Endothelial cell of umbilical vein (primary cell): Measurements from ENCODE around the gene KRT33B. TPM values are rescaled to one million over a fixed set of nuclear protein-coding genes. Genes with fewer than 3 reads are reported as not detected.

Experiments used
- BruUV-seq: library from RNA; stranded (reverse); fragments of 400-500 nt; replicated peaks from 2 replicates; lab custom pipeline; 2021; lab: Mats Ljungman, UMichigan
- CTCF ChIA-PET: fragments of 300-600, 350-600 bp; sonication (Branson Sonifier 250); formaldehyde crosslinking; loops from one replicate; lab custom pipeline; 2021; ENCODE audit warnings: antibody characterized with exemption, inconsistent platforms; lab: Charles Lee
- POLR2A ChIA-PET: fragments of 300-600, 350-600 bp; sonication (Branson Sonifier 250); formaldehyde crosslinking; loops from one replicate; lab custom pipeline; 2021; ENCODE audit warnings: antibody characterized with exemption, inconsistent platforms; lab: Charles Lee
- DNase-seq: peaks from one replicate; pipeline ENCODE4 v3.0.0-alpha.2; 2011; ENCODE audit warnings: low read depth, low spot score
- FAIRE-seq: peaks from 2 replicates; lab custom pipeline; 2011; peaks lifted over from hg19 to GRCh38; lab: Jason Lieb, UNC
- H2AFZ ChIP-seq: 2 replicates; pipeline ENCODE4 v1.6.0; 2012; ENCODE audit warnings: low read depth, low read length, control low read depth, inconsistent platforms
- H3K27ac ChIP-seq: 2 replicates; pipeline ENCODE4 v1.5.1; 2011; ENCODE audit warnings: low read depth, mild to moderate bottlenecking, control low read depth, low read length, moderate library complexity; ENCODE audit not compliant: insufficient read depth
- H3K27me3 ChIP-seq, 2 experiments: 2 replicates each; pipeline versions ENCODE4 v1.6.0 to v1.6.1; 2011; ENCODE audit warnings: low read length in 2 of 2, mixed read lengths in 1 of 2; ENCODE audit not compliant: control insufficient read depth in 2 of 2, insufficient read depth in 2 of 2
- H3K36me3 ChIP-seq, 2 experiments: 2 replicates in 1 of 2; 3 replicates in 1 of 2; pipeline ENCODE4 v1.5.1; 2011; ENCODE audit warnings: low read length in 2 of 2, mild to moderate bottlenecking in 1 of 2, moderate library complexity in 1 of 2; ENCODE audit not compliant: control insufficient read depth in 2 of 2, insufficient read depth in 2 of 2; ENCODE audit errors: extremely low read depth in 1 of 2
- H3K4me1 ChIP-seq: 3 replicates; pipeline ENCODE4 v1.5.1; 2011; ENCODE audit warnings: mild to moderate bottlenecking, low read length; ENCODE audit not compliant: control insufficient read depth, insufficient read depth; ENCODE audit errors: extremely low read depth
- H3K4me2 ChIP-seq: 2 replicates; pipeline ENCODE4 v1.6.1; 2011; ENCODE audit warnings: low read length, control low read depth, mixed read lengths; ENCODE audit not compliant: insufficient read depth
- H3K4me3 ChIP-seq, 3 experiments: fragments of 200-600 bp in 1 of 3; sonication (generic), shearing (Covaris generic) in 1 of 3; replicated peaks in 1 of 3; 2 replicates each; pipeline ENCODE4 v1.5.1; 2011 to 2016; ENCODE audit warnings: control low read depth in 3 of 3, low read length in 3 of 3, mild to moderate bottlenecking in 2 of 3, inconsistent platforms in 1 of 3, low read depth in 1 of 3, moderate library complexity in 1 of 3; ENCODE audit not compliant: insufficient read depth in 1 of 3
- H3K79me2 ChIP-seq: 2 replicates; pipeline ENCODE4 v1.6.0; 2012; ENCODE audit warnings: low read length, inconsistent platforms; ENCODE audit not compliant: control insufficient read depth, insufficient read depth
- H3K9ac ChIP-seq: replicated peaks from 2 replicates; pipeline ENCODE3; 2011; ENCODE audit warnings: low read length, control low read depth; ENCODE audit not compliant: insufficient read depth; ENCODE audit errors: extremely low read depth
- H3K9me1 ChIP-seq: replicated peaks from 3 replicates; pipeline ENCODE4 v1.6.0; 2011; ENCODE audit warnings: mild to moderate bottlenecking, low read length; ENCODE audit not compliant: control insufficient read depth, insufficient read depth; ENCODE audit errors: extremely low read depth
- H3K9me3 ChIP-seq: replicated peaks from 2 replicates; pipeline ENCODE4 v1.5.1; 2012; ENCODE audit warnings: low read length, inconsistent platforms; ENCODE audit not compliant: control insufficient read depth, insufficient read depth
- H4K20me1 ChIP-seq: replicated peaks from 2 replicates; pipeline ENCODE3; 2011; ENCODE audit warnings: mild to moderate bottlenecking, low read length; ENCODE audit not compliant: control insufficient read depth, insufficient read depth; ENCODE audit errors: extremely low read depth
- EZH2 ChIP-seq: IDR thresholded peaks from 2 replicates; pipeline ENCODE4 v1.6.1; 2012; ENCODE audit warnings: borderline replicate concordance, low read depth, mild to moderate bottlenecking, moderate library complexity, low read length, inconsistent platforms; ENCODE audit not compliant: severe bottlenecking
- FOS ChIP-seq: IDR thresholded peaks from 2 replicates; pipeline ENCODE4 v1.6.1; 2011; ENCODE audit warnings: mild to moderate bottlenecking, low read length, moderate library complexity, borderline replicate concordance; ENCODE audit not compliant: insufficient read depth
- GATA2 ChIP-seq: IDR thresholded peaks from 2 replicates; pipeline ENCODE4 v1.7.0; 2011; ENCODE audit warnings: low read depth, mild to moderate bottlenecking, moderate library complexity, mixed read lengths, low read length; ENCODE audit not compliant: insufficient read length, insufficient read depth
- JUN ChIP-seq: IDR thresholded peaks from 2 replicates; pipeline ENCODE4 v1.6.1; 2011; ENCODE audit warnings: borderline replicate concordance, low read depth; ENCODE audit not compliant: insufficient read length, insufficient read depth
- MYC ChIP-seq: IDR thresholded peaks from one replicate; pipeline ENCODE4 v1.6.1; 2011; ENCODE audit warnings: mild to moderate bottlenecking, low read depth, low read length
- POLR2A ChIP-seq: IDR thresholded peaks from 2 replicates; pipeline ENCODE4 v1.6.1; 2012; ENCODE audit warnings: low read depth, mild to moderate bottlenecking, control low read depth, low read length
- POLR2AphosphoS5 ChIP-seq: IDR thresholded peaks from 2 replicates; pipeline ENCODE4 v1.6.1; 2012; ENCODE audit warnings: low read depth, mild to moderate bottlenecking, control low read depth, low read length, moderate library complexity; ENCODE audit not compliant: insufficient read depth
- dilution Hi-C: fragments of 300-500 bp; cut with MboI; formaldehyde crosslinking; loops from one replicate; pipeline ENCODE4 v1.15.0; 2019; ENCODE audit warnings: low sequenced_read_pairs; ENCODE audit not compliant: extremely low pct_ligation_motif_present
- intact Hi-C: fragments of 100-400 bp; cut with micrococcal nuclease; formaldehyde crosslinking; loops from one replicate; pipeline ENCODE4 v1.10.0; 2022
- polyA plus RNA-seq, 4 experiments: library from polyadenylated mRNA; depleted of rRNA in 3 of 4; stranded (reverse) in 3 of 4; unstranded in 1 of 4; fragments of >200 nt; gene quantifications; 2 replicates each; pipeline versions ENCODE4 v1.2.1 to v1.2.3, GENCODE V29; 2011 to 2012; ENCODE audit warnings: missing spikeins in 1 of 4
- total RNA-seq: library from RNA; stranded (reverse); gene quantifications from 2 replicates; pipeline ENCODE4 v1.2.3, GENCODE V29; 2021
- TF ChIP-seq, protein P1 (sequence below): IDR thresholded peaks from 2 replicates; pipeline ENCODE4 v1.6.1; 2011; ENCODE audit not compliant: insufficient read depth, insufficient read length
- TF ChIP-seq, protein P2 (sequence below), 2 donors: IDR thresholded peaks; 1 replicate in 1 of 2; 2 replicates in 1 of 2; pipeline ENCODE4 v1.5.1; 2011; ENCODE audit warnings: low read length in 2 of 2, mild to moderate bottlenecking in 2 of 2, moderate library complexity in 2 of 2, control low read depth in 1 of 2, inconsistent platforms in 1 of 2, low read depth in 1 of 2; ENCODE audit not compliant: insufficient read depth in 1 of 2; ENCODE audit errors: extremely low read depth in 1 of 2

The KRT33B gene
- total and polyA plus RNA-seq, 2 donors (not counting 3 experiments of a cell fraction or from before 2014, with no cell fraction given), result not detected

DNA sequence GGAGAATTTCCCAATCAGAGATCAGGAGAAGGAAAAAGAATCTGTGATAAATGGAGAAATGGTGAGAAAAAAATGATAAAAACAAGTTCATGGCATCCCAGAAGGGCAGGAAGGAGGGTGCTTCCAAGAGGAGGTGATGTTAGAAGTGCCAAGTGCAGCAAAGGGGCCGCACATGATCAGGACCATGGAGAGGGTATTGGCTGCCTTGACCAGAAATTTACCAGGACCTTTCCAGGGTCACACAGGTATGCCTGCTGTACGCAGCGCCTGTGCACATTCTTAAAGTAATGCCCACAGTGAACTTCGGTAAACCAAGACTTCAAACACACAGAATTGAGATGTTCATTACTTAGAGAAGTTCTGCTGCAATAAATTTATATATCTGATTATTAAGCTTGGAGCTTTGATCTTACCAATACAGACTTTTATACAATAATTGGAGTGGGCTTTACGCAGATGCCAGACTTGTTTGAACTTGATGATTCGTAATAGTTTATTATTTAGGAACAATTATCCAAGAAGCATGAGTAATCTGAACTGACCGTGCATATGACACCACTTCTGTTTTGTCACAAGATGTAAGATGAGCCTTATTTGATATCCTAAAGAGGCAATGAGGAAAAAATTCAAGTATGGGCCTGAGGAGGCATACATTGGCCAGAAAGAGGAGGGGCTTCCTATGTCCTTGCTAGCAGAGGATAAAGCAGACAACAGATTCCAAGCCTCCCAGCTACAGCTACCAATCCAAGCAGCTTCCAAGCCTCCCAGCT, 16.8 kb downstream of the KRT33B start:
- CTCF ChIA-PET, result interaction anchor here (1.6 kb wide), 1 partner anchor 135 kb away, joined by 4 read pairs; no protein-coding TSS in a partner anchor
- FAIRE-seq (no peak), DNase-seq (no peak)

More for the DNA sequence above, 16.8 kb downstream of the KRT33B start:
- no peaks in the 10 kb centered on the region for H3K9me3 ChIP-seq
- no peaks in the 10 kb centered on the region for H3K4me1 ChIP-seq
- dilution Hi-C loops, result no loop called here
- H3K36me3 ChIP-seq, result no peaks in the 10 kb centered on the region
- H4K20me1 ChIP-seq, result no peaks in the 10 kb centered on the region
- no peak overlapping the region for H3K4me3 ChIP-seq
- peaks cover 2 to 4% of the 10 kb centered on the region in 2 experiments for H3K27me3 ChIP-seq
- no peak overlapping the region for H2AFZ ChIP-seq
- no peaks in the 10 kb centered on the region for H3K9me1 ChIP-seq
- TF ChIP-seq, protein P1, sequence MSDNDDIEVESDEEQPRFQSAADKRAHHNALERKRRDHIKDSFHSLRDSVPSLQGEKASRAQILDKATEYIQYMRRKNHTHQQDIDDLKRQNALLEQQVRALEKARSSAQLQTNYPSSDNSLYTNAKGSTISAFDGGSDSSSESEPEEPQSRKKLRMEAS, result no peak
- TF ChIP-seq POLR2A, result no peak
- no peak for TF ChIP-seq GATA2
- no peak for TF ChIP-seq POLR2AphosphoS5
- no peak for TF ChIP-seq FOS
- TF ChIP-seq, protein P2, sequence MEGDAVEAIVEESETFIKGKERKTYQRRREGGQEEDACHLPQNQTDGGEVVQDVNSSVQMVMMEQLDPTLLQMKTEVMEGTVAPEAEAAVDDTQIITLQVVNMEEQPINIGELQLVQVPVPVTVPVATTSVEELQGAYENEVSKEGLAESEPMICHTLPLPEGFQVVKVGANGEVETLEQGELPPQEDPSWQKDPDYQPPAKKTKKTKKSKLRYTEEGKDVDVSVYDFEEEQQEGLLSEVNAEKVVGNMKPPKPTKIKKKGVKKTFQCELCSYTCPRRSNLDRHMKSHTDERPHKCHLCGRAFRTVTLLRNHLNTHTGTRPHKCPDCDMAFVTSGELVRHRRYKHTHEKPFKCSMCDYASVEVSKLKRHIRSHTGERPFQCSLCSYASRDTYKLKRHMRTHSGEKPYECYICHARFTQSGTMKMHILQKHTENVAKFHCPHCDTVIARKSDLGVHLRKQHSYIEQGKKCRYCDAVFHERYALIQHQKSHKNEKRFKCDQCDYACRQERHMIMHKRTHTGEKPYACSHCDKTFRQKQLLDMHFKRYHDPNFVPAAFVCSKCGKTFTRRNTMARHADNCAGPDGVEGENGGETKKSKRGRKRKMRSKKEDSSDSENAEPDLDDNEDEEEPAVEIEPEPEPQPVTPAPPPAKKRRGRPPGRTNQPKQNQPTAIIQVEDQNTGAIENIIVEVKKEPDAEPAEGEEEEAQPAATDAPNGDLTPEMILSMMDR (IDR thresholded peaks at IDR 0.05; ENCODE audit: extremely low read depth in 1 of 2, insufficient read depth in 1 of 2, low read depth in 1 of 2, low read length in 2 of 2), result no peak
- TF ChIP-seq MYC, result no peak
- no peak for TF ChIP-seq JUN
- TF ChIP-seq EZH2, result no peak
- H3K4me2 ChIP-seq, result no peak overlapping the region
- intact Hi-C loops, result no loop called here
- no peak overlapping the region for H3K27ac ChIP-seq
- BruUV-seq, result no TSS peak
- no peak overlapping the region for H3K9ac ChIP-seq
- no peaks in the 10 kb centered on the region for H3K79me2 ChIP-seq
- POLR2A ChIA-PET, result no interaction called here
